ENCODE results near the gene CENPB.

DNA sequence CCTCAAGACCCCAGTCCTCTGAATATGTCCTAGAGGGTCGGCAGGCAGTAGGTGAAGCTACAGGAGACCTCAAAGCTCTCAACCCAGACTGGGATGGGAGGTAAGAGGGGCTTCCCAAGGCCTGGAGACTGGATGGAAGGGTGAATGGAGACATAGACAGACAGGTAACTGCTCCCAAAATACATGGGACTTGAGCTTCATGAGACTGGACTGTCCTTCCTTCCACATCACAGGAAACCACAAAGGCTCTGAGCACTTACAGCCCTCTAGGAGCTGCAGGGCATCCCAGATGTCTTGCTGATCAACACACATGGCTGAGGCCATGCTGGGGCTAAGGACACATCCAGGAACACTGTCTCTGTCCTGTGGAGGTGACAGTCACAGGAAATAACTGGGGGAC lies 42.5 kb downstream of the CENPB start:
- TF ChIP-seq, protein P1, sequence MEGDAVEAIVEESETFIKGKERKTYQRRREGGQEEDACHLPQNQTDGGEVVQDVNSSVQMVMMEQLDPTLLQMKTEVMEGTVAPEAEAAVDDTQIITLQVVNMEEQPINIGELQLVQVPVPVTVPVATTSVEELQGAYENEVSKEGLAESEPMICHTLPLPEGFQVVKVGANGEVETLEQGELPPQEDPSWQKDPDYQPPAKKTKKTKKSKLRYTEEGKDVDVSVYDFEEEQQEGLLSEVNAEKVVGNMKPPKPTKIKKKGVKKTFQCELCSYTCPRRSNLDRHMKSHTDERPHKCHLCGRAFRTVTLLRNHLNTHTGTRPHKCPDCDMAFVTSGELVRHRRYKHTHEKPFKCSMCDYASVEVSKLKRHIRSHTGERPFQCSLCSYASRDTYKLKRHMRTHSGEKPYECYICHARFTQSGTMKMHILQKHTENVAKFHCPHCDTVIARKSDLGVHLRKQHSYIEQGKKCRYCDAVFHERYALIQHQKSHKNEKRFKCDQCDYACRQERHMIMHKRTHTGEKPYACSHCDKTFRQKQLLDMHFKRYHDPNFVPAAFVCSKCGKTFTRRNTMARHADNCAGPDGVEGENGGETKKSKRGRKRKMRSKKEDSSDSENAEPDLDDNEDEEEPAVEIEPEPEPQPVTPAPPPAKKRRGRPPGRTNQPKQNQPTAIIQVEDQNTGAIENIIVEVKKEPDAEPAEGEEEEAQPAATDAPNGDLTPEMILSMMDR (IDR thresholded peaks at IDR 0.05) = no peak
- no peak for TF ChIP-seq POLR2A (IDR thresholded peaks at IDR 0.05)
- TF ChIP-seq POLR2AphosphoS5 (IDR thresholded peaks at IDR 0.05) = no peak
